ENCODE results near the gene SLC23A2. TPM values are rescaled to one million over a fixed set of nuclear protein-coding genes. Genes with fewer than 3 reads are reported as not detected.

Gene SLC23A2
- total RNA-seq, 1 donor from 2014 or later: 27.1 TPM

DNA sequence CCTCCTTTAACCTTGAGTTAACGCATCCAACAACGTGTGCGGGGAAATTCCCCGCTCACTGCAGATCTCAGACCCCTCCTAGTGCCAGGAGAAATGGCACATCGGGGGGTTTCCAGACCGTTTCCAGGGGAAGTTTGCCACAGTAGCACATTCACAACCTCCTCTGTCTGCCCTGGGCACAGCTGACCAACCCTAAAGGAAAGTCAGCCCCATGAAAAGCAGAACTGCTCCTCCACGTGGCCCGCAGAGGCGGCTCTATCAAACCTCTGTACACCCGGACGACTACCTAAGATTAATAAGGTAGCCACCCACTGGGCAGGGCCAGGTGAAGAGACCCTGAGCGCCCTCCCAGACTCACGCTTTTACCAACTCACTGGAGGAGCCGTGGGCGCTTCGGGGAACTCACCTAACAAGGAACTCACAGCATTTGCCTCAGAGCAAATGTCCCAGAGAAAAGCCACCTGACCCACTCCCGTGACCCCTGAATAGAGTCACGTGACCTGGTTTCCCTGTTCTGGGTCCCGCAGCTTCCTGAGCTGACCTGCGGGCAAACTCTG lies 186.5 kb downstream of the SLC23A2 start:
- Mint-ChIP-seq H3K4me1 (peaks cover 17% of the 10 kb centered on the region), H3K27ac (ENCODE audit: unreplicated experiment) (peak overlapping the region; percentile 38), H3K36me3 (ENCODE audit: low read depth) (peaks cover 5% of the 10 kb centered on the region), H3K4me3 (no peak overlapping the region), H3K9me3 (no peaks in the 10 kb centered on the region), H3K27me3 (ENCODE audit: low read depth) (no peaks in the 10 kb centered on the region)
- DNase-seq (ENCODE audit: low read depth, low spot score): no peak
- TF ChIP-seq, protein P1, sequence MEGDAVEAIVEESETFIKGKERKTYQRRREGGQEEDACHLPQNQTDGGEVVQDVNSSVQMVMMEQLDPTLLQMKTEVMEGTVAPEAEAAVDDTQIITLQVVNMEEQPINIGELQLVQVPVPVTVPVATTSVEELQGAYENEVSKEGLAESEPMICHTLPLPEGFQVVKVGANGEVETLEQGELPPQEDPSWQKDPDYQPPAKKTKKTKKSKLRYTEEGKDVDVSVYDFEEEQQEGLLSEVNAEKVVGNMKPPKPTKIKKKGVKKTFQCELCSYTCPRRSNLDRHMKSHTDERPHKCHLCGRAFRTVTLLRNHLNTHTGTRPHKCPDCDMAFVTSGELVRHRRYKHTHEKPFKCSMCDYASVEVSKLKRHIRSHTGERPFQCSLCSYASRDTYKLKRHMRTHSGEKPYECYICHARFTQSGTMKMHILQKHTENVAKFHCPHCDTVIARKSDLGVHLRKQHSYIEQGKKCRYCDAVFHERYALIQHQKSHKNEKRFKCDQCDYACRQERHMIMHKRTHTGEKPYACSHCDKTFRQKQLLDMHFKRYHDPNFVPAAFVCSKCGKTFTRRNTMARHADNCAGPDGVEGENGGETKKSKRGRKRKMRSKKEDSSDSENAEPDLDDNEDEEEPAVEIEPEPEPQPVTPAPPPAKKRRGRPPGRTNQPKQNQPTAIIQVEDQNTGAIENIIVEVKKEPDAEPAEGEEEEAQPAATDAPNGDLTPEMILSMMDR (conservative IDR thresholded peaks at IDR 0.05): no peak

GRCh38 chr20:4813863-4814695 lies 187.2 kb downstream of the SLC23A2 start:
- Mint-ChIP-seq H3K27ac (ENCODE audit: unreplicated experiment) (peak overlapping the region; percentile 95), H3K27me3 (ENCODE audit: low read depth) (no peaks in the 10 kb centered on the region), H3K4me1 (peaks cover 24% of the 10 kb centered on the region), H3K9me3 (no peaks in the 10 kb centered on the region), H3K4me3 (peak overlapping the region; percentile 57), H3K36me3 (ENCODE audit: low read depth) (peaks cover 5% of the 10 kb centered on the region)
- no peak for DNase-seq (ENCODE audit: low read depth, low spot score)
- TF ChIP-seq, protein P1 (conservative IDR thresholded peaks at IDR 0.05): no peak

DNA sequence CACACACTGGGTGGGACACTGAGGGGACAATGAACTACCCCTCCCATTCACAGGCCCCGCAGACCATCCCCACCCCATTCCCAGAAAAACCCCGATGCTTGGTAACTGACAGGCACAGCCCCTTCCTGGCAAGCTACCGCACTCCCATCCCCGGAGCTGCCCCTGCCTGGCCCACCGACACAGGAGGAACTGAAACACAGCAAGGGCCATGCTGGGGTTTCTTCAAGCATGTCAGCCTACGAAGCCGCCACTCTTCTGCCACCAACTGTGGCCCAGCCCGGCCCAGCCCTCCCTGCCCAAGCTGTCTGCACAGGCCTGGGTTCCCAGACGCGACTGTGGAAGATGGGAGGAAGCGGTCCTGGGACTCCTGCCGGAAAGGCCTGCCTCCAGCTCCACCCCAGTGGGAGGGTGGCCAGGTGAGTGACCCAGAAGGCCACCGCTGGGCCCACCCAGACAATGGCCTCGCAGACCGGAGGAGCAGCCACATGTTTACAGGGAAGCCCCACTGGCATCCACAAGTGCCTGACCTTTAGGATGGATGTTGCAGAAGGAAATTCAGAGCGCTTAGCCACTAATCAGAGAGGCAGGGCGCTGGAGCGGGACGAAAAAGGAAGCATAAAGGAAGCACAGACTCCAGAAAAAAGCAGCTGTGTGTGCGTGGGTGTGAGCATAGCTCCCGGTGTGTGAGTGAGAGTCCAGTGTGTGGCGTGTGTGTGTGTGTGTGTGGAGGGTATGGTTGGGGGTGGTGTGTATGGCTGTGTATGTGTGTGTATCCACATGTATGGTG lies 188.0 kb downstream of the SLC23A2 start:
- Mint-ChIP-seq H3K4me3 (no peak overlapping the region), H3K36me3 (ENCODE audit: low read depth) (peaks cover 5% of the 10 kb centered on the region), H3K4me1 (peaks cover 28% of the 10 kb centered on the region), H3K27me3 (ENCODE audit: low read depth) (no peaks in the 10 kb centered on the region), H3K27ac (ENCODE audit: unreplicated experiment) (peak overlapping the region; percentile 95), H3K9me3 (no peaks in the 10 kb centered on the region)
- TF ChIP-seq, protein P1 (conservative IDR thresholded peaks at IDR 0.05): no peak
- no peak for DNase-seq (ENCODE audit: low read depth, low spot score)

GRCh38 chr20:4812641-4813075 lies 188.7 kb downstream of the SLC23A2 start:
- DNase-seq (ENCODE audit: low read depth, low spot score): no peak
- TF ChIP-seq, protein P1 (conservative IDR thresholded peaks at IDR 0.05): no peak
- Mint-ChIP-seq H3K4me1 (peaks cover 35% of the 10 kb centered on the region), H3K9me3 (no peaks in the 10 kb centered on the region), H3K27me3 (ENCODE audit: low read depth) (no peaks in the 10 kb centered on the region), H3K36me3 (ENCODE audit: low read depth) (peaks cover 7% of the 10 kb centered on the region), H3K27ac (ENCODE audit: unreplicated experiment) (peak overlapping the region; percentile 43), H3K4me3 (no peak overlapping the region)

- Mint-ChIP-seq H3K27ac (ENCODE audit: unreplicated experiment) (no peak overlapping the region), H3K9me3 (no peaks in the 10 kb centered on the region), H3K27me3 (ENCODE audit: low read depth) (no peaks in the 10 kb centered on the region), H3K4me1 (peaks cover 36% of the 10 kb centered on the region), H3K36me3 (ENCODE audit: low read depth) (peaks cover 4% of the 10 kb centered on the region), H3K4me3 (no peak overlapping the region)
- TF ChIP-seq, protein P1 (conservative IDR thresholded peaks at IDR 0.05): no peak
- no peak for DNase-seq (ENCODE audit: low read depth, low spot score)
These were observed 189.1 kb downstream of the SLC23A2 start for GRCh38 chr20:4812216-4812615.

Data from neural crest cell (in vitro differentiated cells).